Keratinocyte (primary cell): Measurements from ENCODE around the gene ELOA. TPM values are rescaled to one million over a fixed set of nuclear protein-coding genes. Genes with fewer than 3 reads are reported as not detected.
"Not testable (repeated sequence)": the region's sequence is repeated elsewhere in the genome, so short reads cannot be mapped to it uniquely, and the experiment has no call there.

Experiments used
- DNase-seq: peaks from one replicate; pipeline ENCODE4 v3.0.0-alpha.2; 2011; ENCODE audit warnings: low read depth, missing footprints, low spot score
- FAIRE-seq: peaks from 2 replicates; lab custom pipeline; 2011; peaks lifted over from hg19 to GRCh38; lab: Jason Lieb, UNC
- H2AFZ ChIP-seq: 2 replicates; pipeline ENCODE4 v1.6.0; 2012; ENCODE audit warnings: low read length, control low read depth, inconsistent platforms; ENCODE audit not compliant: control insufficient read depth
- H3K27ac ChIP-seq: 2 replicates; pipeline ENCODE4 v1.5.1; 2011; ENCODE audit warnings: low read length; ENCODE audit not compliant: control insufficient read depth, insufficient read depth
- H3K27me3 ChIP-seq: 3 replicates; pipeline ENCODE4 v1.6.0; 2011; ENCODE audit warnings: low read length; ENCODE audit not compliant: control insufficient read depth, insufficient read depth; ENCODE audit errors: extremely low read depth
- H3K36me3 ChIP-seq, 2 experiments: 2 replicates in 1 of 2; 3 replicates in 1 of 2; pipeline ENCODE4 v1.5.1; 2011; ENCODE audit warnings: low read length in 2 of 2, mild to moderate bottlenecking in 1 of 2; ENCODE audit not compliant: control insufficient read depth in 2 of 2, insufficient read depth in 2 of 2; ENCODE audit errors: extremely low read depth in 1 of 2
- H3K4me1 ChIP-seq: 3 replicates; pipeline ENCODE4 v1.5.1; 2011; ENCODE audit warnings: low read length; ENCODE audit not compliant: control insufficient read depth, insufficient read depth; ENCODE audit errors: extremely low read depth
- H3K4me2 ChIP-seq: 3 replicates; pipeline ENCODE4 v1.6.0; 2011; ENCODE audit warnings: low read depth, low read length; ENCODE audit not compliant: control insufficient read depth, insufficient read depth; ENCODE audit errors: extremely low read depth
- H3K4me3 ChIP-seq, 3 experiments: fragments of 200-600 bp in 1 of 3; sonication (generic) in 1 of 3; 2 replicates in 2 of 3; 3 replicates in 1 of 3; pipeline ENCODE4 v1.5.1; 2011 to 2016; ENCODE audit warnings: low read length in 3 of 3, mild to moderate bottlenecking in 3 of 3, control low read depth in 2 of 3, inconsistent platforms in 1 of 3, low read depth in 1 of 3, mixed read lengths in 1 of 3, mixed run types in 1 of 3, moderate library complexity in 1 of 3; ENCODE audit not compliant: control insufficient read depth in 2 of 3, insufficient read depth in 2 of 3; ENCODE audit errors: extremely low read depth in 1 of 3
- H3K79me2 ChIP-seq: 2 replicates; pipeline ENCODE4 v1.6.0; 2012; ENCODE audit warnings: low read length; ENCODE audit not compliant: control insufficient read depth, insufficient read depth
- H3K9ac ChIP-seq: 3 replicates; pipeline ENCODE4 v1.6.0; 2011; ENCODE audit warnings: low read length; ENCODE audit not compliant: control insufficient read depth, insufficient read depth; ENCODE audit errors: extremely low read depth
- H3K9me1 ChIP-seq: 3 replicates; pipeline ENCODE4 v1.6.0; 2011; ENCODE audit warnings: low read length; ENCODE audit not compliant: control insufficient read depth, insufficient read depth; ENCODE audit errors: extremely low read depth
- H3K9me3 ChIP-seq: 2 replicates; pipeline ENCODE4 v1.5.1; 2012; ENCODE audit warnings: low read depth, low read length; ENCODE audit not compliant: control insufficient read depth
- H4K20me1 ChIP-seq: 3 replicates; pipeline ENCODE4 v1.6.0; 2011; ENCODE audit warnings: low read length; ENCODE audit not compliant: control insufficient read depth, insufficient read depth; ENCODE audit errors: extremely low read depth
- CTCF ChIP-seq, 3 experiments: IDR thresholded peaks in 1 of 3; conservative IDR thresholded peaks in 1 of 3; optimal IDR thresholded peaks in 1 of 3; 2 replicates in 2 of 3; 3 replicates in 1 of 3; pipeline versions ENCODE3 to v1.5.1; 2011; ENCODE audit warnings: low read length in 3 of 3, mild to moderate bottlenecking in 3 of 3, moderate library complexity in 2 of 3, control low read depth in 1 of 3, inconsistent platforms in 1 of 3; ENCODE audit not compliant: insufficient read depth in 2 of 3; ENCODE audit errors: extremely low read depth in 1 of 3
- EZH2 ChIP-seq: IDR thresholded peaks from one replicate; pipeline ENCODE4 v1.6.1; 2012; ENCODE audit warnings: inconsistent platforms, mild to moderate bottlenecking, low read length, moderate library complexity
- dilution Hi-C: fragments of 300-500 bp; cut with MboI; formaldehyde crosslinking; loops from one replicate; pipeline ENCODE4 v1.7.0; 2020; ENCODE audit warnings: low sequenced_read_pairs; ENCODE audit not compliant: extremely low pct_ligation_motif_present
- polyA plus RNA-seq, 5 experiments: library from polyadenylated mRNA; depleted of rRNA in 3 of 5; stranded (reverse) in 3 of 5; stranded (forward) in 1 of 5; unstranded in 1 of 5; fragments of >200 nt; gene quantifications; 1 replicate in 1 of 5; 2 replicates in 3 of 5; 3 replicates in 1 of 5; pipeline versions ENCODE4 v1.2.1 to v1.2.3, GENCODE V29; 2011 to 2012; ENCODE audit warnings: missing spikeins in 2 of 5, low read depth in 1 of 5, low replicate concordance in 1 of 5

Gene ELOA
- polyA plus RNA-seq, 1 donor (not counting 4 experiments of a cell fraction or from before 2014, with no cell fraction given) = 31.8 TPM

- no peaks in the 10 kb centered on the region for H3K9me3 ChIP-seq
- H2AFZ ChIP-seq = no peak overlapping the region
- TF ChIP-seq CTCF (optimal IDR thresholded peaks at IDR 0.05 in 1 of 3, IDR thresholded peaks at IDR 0.05 in 1 of 3, conservative IDR thresholded peaks at IDR 0.05 in 1 of 3; ENCODE audit: extremely low read depth in 1 of 3, insufficient read depth in 2 of 3, low read length in 3 of 3) (no peak), EZH2 (no peak)
- FAIRE-seq (no peak), DNase-seq (no peak)
- H3K9me1 ChIP-seq = no peaks in the 10 kb centered on the region
- peaks cover 14% of the 10 kb centered on the region for H3K4me1 ChIP-seq
- no peaks in the 10 kb centered on the region for H3K27me3 ChIP-seq
- H3K27ac ChIP-seq = no peak overlapping the region
- H3K4me2 ChIP-seq = no peak overlapping the region
- H4K20me1 ChIP-seq = no peaks in the 10 kb centered on the region
- H3K4me3 ChIP-seq = no peak overlapping the region
- dilution Hi-C loops = no loop called here
- peaks cover 1% of the 10 kb centered on the region for H3K79me2 ChIP-seq
- H3K9ac ChIP-seq = no peak overlapping the region
- peaks cover 16 to 18% of the 10 kb centered on the region in 2 experiments for H3K36me3 ChIP-seq
Measured at GRCh38 chr1:23801876-23802275, 58.6 kb downstream of the ELOA start.

- H3K9me3 ChIP-seq, H3K9me1 ChIP-seq, H3K9ac ChIP-seq, H4K20me1 ChIP-seq, H3K27me3 ChIP-seq, H3K4me3 ChIP-seq, H3K4me2 ChIP-seq, FAIRE-seq, H2AFZ ChIP-seq, H3K79me2 ChIP-seq, H3K27ac ChIP-seq, dilution Hi-C loops, DNase-seq: not testable (repeated sequence)
- Histone ChIP-seq H3K36me3 (peaks cover 10% of the 10 kb centered on the region in 2 experiments), H3K4me1 (peaks cover 14% of the 10 kb centered on the region)
Measured at GRCh38 chr1:23802809-23803342, 59.6 kb downstream of the ELOA start.

- Histone ChIP-seq H3K9me1 (no peaks in the 10 kb centered on the region), H2AFZ (no peak overlapping the region), H3K36me3 (peaks cover 5 to 9% of the 10 kb centered on the region in 2 experiments), H3K79me2 (peaks cover 1% of the 10 kb centered on the region), H3K9me3 (no peaks in the 10 kb centered on the region), H3K27ac (no peak overlapping the region), H4K20me1 (no peaks in the 10 kb centered on the region), H3K9ac (no peak overlapping the region), H3K4me3 (no peak overlapping the region), H3K4me2 (no peak overlapping the region), H3K27me3 (no peaks in the 10 kb centered on the region), H3K4me1 (peaks cover 13% of the 10 kb centered on the region)
- DNase-seq (no peak), FAIRE-seq (no peak)
- dilution Hi-C loops = no loop called here
- TF ChIP-seq EZH2 (no peak), CTCF (optimal IDR thresholded peaks at IDR 0.05 in 1 of 3, IDR thresholded peaks at IDR 0.05 in 1 of 3, conservative IDR thresholded peaks at IDR 0.05 in 1 of 3; ENCODE audit: extremely low read depth in 1 of 3, insufficient read depth in 2 of 3, low read length in 3 of 3) (no peak)
Measured at GRCh38 chr1:23803674-23804073, 60.4 kb downstream of the ELOA start.
